HuH-7 (cell line): ENCODE measurements around the gene KCNN3.

Experiments used
- DNase-seq: peaks from one replicate; pipeline ENCODE4 v3.0.0; 2011; ENCODE audit warnings: low spot score

Gene KCNN3

GRCh38 chr1:154813846-154814505 is 56.1 kb downstream of the KCNN3 start:
- no peak for DNase-seq

GRCh38 chr1:154813300-154813816 is 56.7 kb downstream of the KCNN3 start:
- DNase-seq: no peak

- no peak for DNase-seq
Observed at GRCh38 chr1:154812877-154813276, 57.2 kb downstream of the KCNN3 start.

GRCh38 chr1:154810571-154810970 is 59.5 kb downstream of the KCNN3 start:
- DNase-seq: no peak

- no peak for DNase-seq
Observed at GRCh38 chr1:154809436-154810413, 60.4 kb downstream of the KCNN3 start.

GRCh38 chr1:154808909-154809262 is 61.2 kb downstream of the KCNN3 start:
- DNase-seq: no peak

GRCh38 chr1:154808261-154808908 is 61.7 kb downstream of the KCNN3 start:
- no peak for DNase-seq

- no peak for DNase-seq
Observed at GRCh38 chr1:154807048-154807591, 63.0 kb downstream of the KCNN3 start.

- no peak for DNase-seq
Observed at GRCh38 chr1:154806333-154806732, 63.7 kb downstream of the KCNN3 start.

- DNase-seq: no peak
Observed at GRCh38 chr1:154802982-154803920, 66.8 kb downstream of the KCNN3 start.

GRCh38 chr1:154802336-154802969 is 67.6 kb downstream of the KCNN3 start:
- DNase-seq: no peak

GRCh38 chr1:154801234-154802011 is 68.7 kb downstream of the KCNN3 start:
- no peak for DNase-seq

GRCh38 chr1:154799188-154799587 is 70.9 kb downstream of the KCNN3 start:
- no peak for DNase-seq

- no peak for DNase-seq
Observed at GRCh38 chr1:154798645-154799044, 71.4 kb downstream of the KCNN3 start.

- no peak for DNase-seq
Observed at GRCh38 chr1:154797175-154797574, 72.9 kb downstream of the KCNN3 start.

GRCh38 chr1:154796303-154796892 is 73.7 kb downstream of the KCNN3 start:
- DNase-seq: no peak

GRCh38 chr1:154794608-154795007 is 75.5 kb downstream of the KCNN3 start:
- DNase-seq: peak; percentile 56

GRCh38 chr1:154793685-154794084 is 76.4 kb downstream of the KCNN3 start:
- no peak for DNase-seq

GRCh38 chr1:154792899-154793298 is 77.2 kb downstream of the KCNN3 start:
- DNase-seq: no peak
